Esophagus muscularis mucosa (tissue), 4 donors: Measurements from ENCODE around the gene PLEKHA5.

Source experiments
- CTCF ChIP-seq, 3 experiments: fragments of 200-600 bp in 2 of 3; fragments of 450-650 bp in 1 of 3; sonication (generic) in 2 of 3; IDR thresholded peaks; one replicate each; pipeline ENCODE4 v1.5.1; 2017 to 2019; ENCODE audit warnings: antibody characterized with exemption in 3 of 3, mild to moderate bottlenecking in 2 of 3, moderate library complexity in 1 of 3
- EP300 ChIP-seq: sonication (generic); formaldehyde crosslinking; IDR thresholded peaks from one replicate; pipeline ENCODE4 v1.6.1; 2017; ENCODE audit warnings: antibody characterized with exemption
- POLR2A ChIP-seq: fragments of 450-650 bp; IDR thresholded peaks from one replicate; pipeline ENCODE4 v1.6.1; 2017; ENCODE audit warnings: antibody characterized with exemption, moderate library complexity, mild to moderate bottlenecking, low read depth
- POLR2AphosphoS5 ChIP-seq, 2 donors: sonication (generic); formaldehyde crosslinking; IDR thresholded peaks; one replicate each; pipeline ENCODE4 v1.6.1; 2017; ENCODE audit warnings: antibody characterized with exemption in 2 of 2

GRCh38 chr12:19128485-19128884, 1.0 kb upstream of the PLEKHA5 start:
- TF ChIP-seq CTCF (IDR thresholded peaks at IDR 0.05), result no peak
- TF ChIP-seq POLR2A, result no peak
- TF ChIP-seq POLR2AphosphoS5 (IDR thresholded peaks at IDR 0.05), result no peak
- TF ChIP-seq EP300, result no peak
